Measurements from ENCODE around the gene SNAP23.

- TF ChIP-seq RBBP5 (IDR thresholded peaks at IDR 0.05; ENCODE audit: borderline replicate concordance, low read depth, low read length) (no peak), CTCF (IDR thresholded peaks at IDR 0.05; ENCODE audit: control extremely low read depth in 1 of 3, insufficient read depth in 1 of 3, low read depth in 1 of 3, low read length in 3 of 3) (no peak), ZNF274 (IDR thresholded peaks at IDR 0.05; ENCODE audit: borderline replicate concordance, extremely low read depth, low read length) (no peak)
These were observed 37.8 kb downstream of the SNAP23 start for GRCh38 chr15:42533246-42533645.

Measured in H1 (cell line).